Liver (tissue), 5 donors: Measurements from ENCODE around the gene PISD. TPM values are rescaled to one million over a fixed set of nuclear protein-coding genes. Genes with fewer than 3 reads are reported as not detected.

Source experiments
- HNF4A ChIP-seq, 2 donors: conservative IDR thresholded peaks; 2 replicates each; pipeline ENCODE4 v1.6.1; 2016; ENCODE audit warnings: antibody characterized with exemption in 2 of 2, mild to moderate bottlenecking in 2 of 2
- polyA plus RNA-seq, 2 donors: library from polyadenylated mRNA; stranded (reverse) in 1 of 2; unstranded in 1 of 2; fragments of 200-250 nt in 1 of 2; fragments of >200 nt in 1 of 2; fragmentation: Nextera tagmentation in 1 of 2; extraction: Ambion mirVana in 1 of 2; gene quantifications; one replicate each; pipeline versions ENCODE4 v1.2.1 to v1.2.3, GENCODE V29; 2013 to 2015
- total RNA-seq, 2 donors: library from RNA; depleted of rRNA; stranded (reverse); fragments of >200 nt; gene quantifications; one replicate each; pipeline ENCODE4 v1.2.3, GENCODE V29; 2014
- donor health status: healthy.
- donor health status: healthy.
- donor health status: healthy.

Gene PISD
- total and polyA plus RNA-seq, 4 donors = 14.7 to 28.3 (median 20.4) TPM

DNA sequence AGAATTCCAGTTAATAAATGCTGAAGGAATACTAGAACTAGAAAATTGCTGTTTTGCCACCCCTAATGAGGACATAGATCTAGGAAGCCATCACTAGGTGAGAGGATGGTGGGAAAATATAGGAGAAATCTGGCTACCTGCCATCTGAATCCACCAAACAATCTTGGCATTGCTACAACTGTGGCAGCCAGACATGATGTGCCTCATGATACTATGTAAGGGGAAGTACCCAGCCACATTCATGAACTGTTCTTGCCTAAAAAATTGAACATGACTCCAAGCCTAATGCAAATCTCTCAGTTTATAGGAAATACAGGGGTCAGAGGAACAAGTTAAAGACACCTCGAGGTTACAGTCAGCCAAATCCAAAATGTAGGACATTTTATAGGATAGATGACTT lies 92.9 kb downstream of the PISD start (continued):
- no peak for TF ChIP-seq HNF4A (conservative IDR thresholded peaks at IDR 0.05)

Other genes starting within 250 kb of the PISD start
- gene EIF4ENIF1, start 172.4 kb downstream of the PISD start, total RNA-seq = 1 to 10 TPM; 7.0 to 7.1 TPM
- gene EIF4ENIF1, start 172.4 kb downstream of the PISD start, polyA plus RNA-seq = 1 to 10 TPM; 4.6 to 5.1 TPM
- 10 to 100 TPM; 11.0 to 16.2 TPM for gene SFI1, start 165.7 kb downstream of the PISD start, total RNA-seq
- gene SFI1, start 165.7 kb downstream of the PISD start, polyA plus RNA-seq = 1 to 10 TPM; 3.1 to 3.7 TPM
- gene PRR14L, start 87.9 kb upstream of the PISD start, total RNA-seq = 10 to 100 TPM; 17.8 to 20.2 TPM
- gene PRR14L, start 87.9 kb upstream of the PISD start, polyA plus RNA-seq = 1 to 10 TPM; 4.5 to 9.1 TPM
- gene DEPDC5, start 91.8 kb upstream of the PISD start, total RNA-seq = 10 to 100 TPM in 1 of 2 donors, 1 to 10 TPM in 1; 9.8 to 19.4 TPM
- gene DEPDC5, start 91.8 kb upstream of the PISD start, polyA plus RNA-seq = 10 to 100 TPM in 1 of 2 donors, 1 to 10 TPM in 1; 5.5 to 15.4 TPM